SK-N-SH treated with all-trans-retinoic acid at 6 μM for 48 hours (cell line): ENCODE results near the gene TXNRD3.

ENCODE experiments used
- ISL1 ChIP-seq: fragments of 250-450 bp; sonication (Bioruptor Pico); IDR thresholded peaks from 2 replicates; pipeline ENCODE4 v2.1.2; 2022; ENCODE audit warnings: mild to moderate bottlenecking, moderate library complexity
- RARB ChIP-seq: fragments of 250-450 bp; sonication (Bioruptor Pico); IDR thresholded peaks from 2 replicates; pipeline ENCODE4 v1.8.0; 2021; ENCODE audit warnings: mild to moderate bottlenecking, moderate library complexity
- TF ChIP-seq, protein P1 (sequence below): fragments of 250-450 bp; sonication (Bioruptor Pico); IDR thresholded peaks from 2 replicates; pipeline ENCODE4 v1.5.0; 2020; ENCODE audit warnings: mild to moderate bottlenecking, moderate library complexity

GRCh38 chr3:126636436-126636835 is 18.5 kb downstream of the TXNRD3 start:
- TF ChIP-seq, protein P1, sequence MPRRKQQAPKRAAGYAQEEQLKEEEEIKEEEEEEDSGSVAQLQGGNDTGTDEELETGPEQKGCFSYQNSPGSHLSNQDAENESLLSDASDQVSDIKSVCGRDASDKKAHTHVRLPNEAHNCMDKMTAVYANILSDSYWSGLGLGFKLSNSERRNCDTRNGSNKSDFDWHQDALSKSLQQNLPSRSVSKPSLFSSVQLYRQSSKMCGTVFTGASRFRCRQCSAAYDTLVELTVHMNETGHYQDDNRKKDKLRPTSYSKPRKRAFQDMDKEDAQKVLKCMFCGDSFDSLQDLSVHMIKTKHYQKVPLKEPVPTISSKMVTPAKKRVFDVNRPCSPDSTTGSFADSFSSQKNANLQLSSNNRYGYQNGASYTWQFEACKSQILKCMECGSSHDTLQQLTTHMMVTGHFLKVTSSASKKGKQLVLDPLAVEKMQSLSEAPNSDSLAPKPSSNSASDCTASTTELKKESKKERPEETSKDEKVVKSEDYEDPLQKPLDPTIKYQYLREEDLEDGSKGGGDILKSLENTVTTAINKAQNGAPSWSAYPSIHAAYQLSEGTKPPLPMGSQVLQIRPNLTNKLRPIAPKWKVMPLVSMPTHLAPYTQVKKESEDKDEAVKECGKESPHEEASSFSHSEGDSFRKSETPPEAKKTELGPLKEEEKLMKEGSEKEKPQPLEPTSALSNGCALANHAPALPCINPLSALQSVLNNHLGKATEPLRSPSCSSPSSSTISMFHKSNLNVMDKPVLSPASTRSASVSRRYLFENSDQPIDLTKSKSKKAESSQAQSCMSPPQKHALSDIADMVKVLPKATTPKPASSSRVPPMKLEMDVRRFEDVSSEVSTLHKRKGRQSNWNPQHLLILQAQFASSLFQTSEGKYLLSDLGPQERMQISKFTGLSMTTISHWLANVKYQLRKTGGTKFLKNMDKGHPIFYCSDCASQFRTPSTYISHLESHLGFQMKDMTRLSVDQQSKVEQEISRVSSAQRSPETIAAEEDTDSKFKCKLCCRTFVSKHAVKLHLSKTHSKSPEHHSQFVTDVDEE: no peak
- no peak for TF ChIP-seq ISL1 (CRISPR knock-in tag)
- TF ChIP-seq RARB (CRISPR knock-in tag): no peak
